ENCODE data around the gene NEUROG2.

- TF ChIP-seq BACH2 (CRISPR knock-in tag; IDR thresholded peaks at IDR 0.05; ENCODE audit: borderline replicate concordance) (no peak), PATZ1 (CRISPR knock-in tag; IDR thresholded peaks at IDR 0.05; ENCODE audit: borderline replicate concordance) (no peak), TCF4 (CRISPR knock-in tag; IDR thresholded peaks at IDR 0.05; ENCODE audit: borderline replicate concordance) (no peak), GLIS3 (CRISPR knock-in tag; IDR thresholded peaks at IDR 0.05) (no peak), ZC3H10 (CRISPR knock-in tag; IDR thresholded peaks at IDR 0.05) (no peak), ZFP30 (CRISPR knock-in tag; IDR thresholded peaks at IDR 0.05) (no peak), TOX (CRISPR knock-in tag; IDR thresholded peaks at IDR 0.05; ENCODE audit: borderline replicate concordance) (no peak)
Observed at GRCh38 chr4:112560084-112560483, 44.1 kb upstream of the NEUROG2 start.

All from SK-N-SH treated with all-trans-retinoic acid at 6 μM for 48 hours (cell line).